HG03135 (cell line): Measurements from ENCODE around the gene NECAB2.
A peak's percentile ranks its signal among the peaks of the same experiment; 100 is the strongest.

Experiments used
- ATAC-seq: cut with Tn5 transposase; IDR thresholded peaks from one replicate; pipeline ENCODE4 v1.9.1; 2021; ENCODE audit warnings: mild to moderate bottlenecking, moderate library complexity; ENCODE audit not compliant: unreplicated experiment

Gene NECAB2

GRCh38 chr16:83981799-83982198 is 13.8 kb downstream of the NECAB2 start:
- ATAC-seq, result no peak

- ATAC-seq, result no peak
Measured at GRCh38 chr16:83983491-83983890, 15.4 kb downstream of the NECAB2 start.

GRCh38 chr16:83989300-83989699 is 21.3 kb downstream of the NECAB2 start:
- ATAC-seq, result no peak

GRCh38 chr16:83990492-83990891 is 22.4 kb downstream of the NECAB2 start:
- ATAC-seq, result no peak

GRCh38 chr16:83992624-83993023 is 24.6 kb downstream of the NECAB2 start:
- ATAC-seq, result no peak

- ATAC-seq, result no peak
Measured at GRCh38 chr16:83994087-83994486, 26.0 kb downstream of the NECAB2 start.

- no peak for ATAC-seq
Measured at GRCh38 chr16:83994703-83995102, 26.7 kb downstream of the NECAB2 start.

- no peak for ATAC-seq
Measured at GRCh38 chr16:83995754-83996153, 27.7 kb downstream of the NECAB2 start.

GRCh38 chr16:83996481-83997252 is 28.6 kb downstream of the NECAB2 start:
- ATAC-seq, result no peak

- no peak for ATAC-seq
Measured at GRCh38 chr16:83998091-83998490, 30.0 kb downstream of the NECAB2 start.

- no peak for ATAC-seq
Measured at GRCh38 chr16:84000989-84001642, 33.1 kb downstream of the NECAB2 start.

GRCh38 chr16:84001726-84002125 is 33.7 kb downstream of the NECAB2 start:
- no peak for ATAC-seq

GRCh38 chr16:84003038-84003437 is 35.0 kb downstream of the NECAB2 start:
- ATAC-seq, result no peak

GRCh38 chr16:84004442-84004841 is 36.4 kb downstream of the NECAB2 start:
- ATAC-seq, result no peak

- no peak for ATAC-seq
Measured at GRCh38 chr16:84005391-84005790, 37.3 kb downstream of the NECAB2 start.

- ATAC-seq, result no peak
Measured at GRCh38 chr16:84007520-84007919, 39.5 kb downstream of the NECAB2 start.

GRCh38 chr16:84007965-84008364 is 39.9 kb downstream of the NECAB2 start:
- ATAC-seq, result no peak

GRCh38 chr16:84009282-84009681 is 41.2 kb downstream of the NECAB2 start:
- no peak for ATAC-seq

- ATAC-seq, result peak; percentile 73
Measured at GRCh38 chr16:84013787-84014569, 45.9 kb downstream of the NECAB2 start.

- ATAC-seq, result no peak
Measured at GRCh38 chr16:84014570-84015327, 46.7 kb downstream of the NECAB2 start.

- ATAC-seq, result no peak
Measured at GRCh38 chr16:84015399-84015798, 47.4 kb downstream of the NECAB2 start.
